ENCODE results near the gene CNKSR3. TPM values are rescaled to one million over a fixed set of nuclear protein-coding genes. Genes with fewer than 3 reads are reported as not detected.

CNKSR3 gene
- total RNA-seq, 1 donor: 4.7 TPM

- TF ChIP-seq, protein P1, sequence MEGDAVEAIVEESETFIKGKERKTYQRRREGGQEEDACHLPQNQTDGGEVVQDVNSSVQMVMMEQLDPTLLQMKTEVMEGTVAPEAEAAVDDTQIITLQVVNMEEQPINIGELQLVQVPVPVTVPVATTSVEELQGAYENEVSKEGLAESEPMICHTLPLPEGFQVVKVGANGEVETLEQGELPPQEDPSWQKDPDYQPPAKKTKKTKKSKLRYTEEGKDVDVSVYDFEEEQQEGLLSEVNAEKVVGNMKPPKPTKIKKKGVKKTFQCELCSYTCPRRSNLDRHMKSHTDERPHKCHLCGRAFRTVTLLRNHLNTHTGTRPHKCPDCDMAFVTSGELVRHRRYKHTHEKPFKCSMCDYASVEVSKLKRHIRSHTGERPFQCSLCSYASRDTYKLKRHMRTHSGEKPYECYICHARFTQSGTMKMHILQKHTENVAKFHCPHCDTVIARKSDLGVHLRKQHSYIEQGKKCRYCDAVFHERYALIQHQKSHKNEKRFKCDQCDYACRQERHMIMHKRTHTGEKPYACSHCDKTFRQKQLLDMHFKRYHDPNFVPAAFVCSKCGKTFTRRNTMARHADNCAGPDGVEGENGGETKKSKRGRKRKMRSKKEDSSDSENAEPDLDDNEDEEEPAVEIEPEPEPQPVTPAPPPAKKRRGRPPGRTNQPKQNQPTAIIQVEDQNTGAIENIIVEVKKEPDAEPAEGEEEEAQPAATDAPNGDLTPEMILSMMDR (IDR thresholded peaks at IDR 0.05; ENCODE audit: insufficient read depth, low read depth, low read length): no peak
- H3K4me3 ChIP-seq (ENCODE audit: low read depth, low read length): no peak overlapping the region
- DNase-seq (ENCODE audit: low read depth): no peak
These were observed 168.6 kb downstream of the CNKSR3 start for GRCh38 chr6:154341871-154342270.

GRCh38 chr6:154341336-154341735 lies 169.1 kb downstream of the CNKSR3 start:
- no peak overlapping the region for H3K4me3 ChIP-seq (ENCODE audit: low read depth, low read length)
- TF ChIP-seq, protein P1 (IDR thresholded peaks at IDR 0.05; ENCODE audit: insufficient read depth, low read depth, low read length): no peak
- no peak for DNase-seq (ENCODE audit: low read depth)

Small RNA genes within 50 kb of the gene (small RNA-seq; reads per million reads assigned to genes)
- gene AL357075.2: not detected

Other genes with a start within 250 kb of the CNKSR3 start
- gene IPCEF1, start 153.9 kb downstream of the CNKSR3 start, total RNA-seq: 0.32 and 0.86 TPM in 2 replicates
- gene SCAF8, start 222.7 kb upstream of the CNKSR3 start, total RNA-seq: 31.6 and 39.7 TPM in 2 replicates

Measured in fibroblast of villous mesenchyme (primary cell).